OCI-LY3 (cell line): ENCODE measurements around the gene KAT14.

ENCODE experiments used
- H2AFZ ChIP-seq: fragments of 200-600, 300-600 bp; shearing (Covaris generic); 2 replicates; pipeline ENCODE4 v1.6.0; 2014; ENCODE audit warnings: antibody characterized with exemption, low read depth, low read length
- H3K27ac ChIP-seq: fragments of 200-600, 300-600 bp; sonication (generic); 2 replicates; pipeline ENCODE4 v1.5.1; 2014; ENCODE audit warnings: mild to moderate bottlenecking, low read length, moderate library complexity, mixed read lengths
- H3K27me3 ChIP-seq: fragments of 200-600, 300-600 bp; sonication (generic); 2 replicates; pipeline ENCODE4 v1.6.1; 2014; ENCODE audit warnings: low read depth, low read length, mixed read lengths
- H3K36me3 ChIP-seq: fragments of 200-600, 300-600 bp; sonication (generic); replicated peaks from 2 replicates; pipeline ENCODE3; 2014; ENCODE audit warnings: low read depth, low read length, mixed read lengths
- H3K4me1 ChIP-seq: fragments of 300-600, 200-600 bp; sonication (generic); 2 replicates; pipeline ENCODE4 v1.6.1; 2014; ENCODE audit warnings: low read length, mixed read lengths
- H3K4me2 ChIP-seq: fragments of 200-600, 300-600 bp; sonication (generic); 2 replicates; pipeline ENCODE4 v1.6.1; 2014; ENCODE audit warnings: low read length, mixed read lengths
- H3K4me3 ChIP-seq: fragments of 300-600, 200-600 bp; sonication (generic); 2 replicates; pipeline ENCODE4 v1.5.1; 2014; ENCODE audit warnings: antibody characterized with exemption, mild to moderate bottlenecking, low read length, moderate library complexity
- H3K79me2 ChIP-seq: fragments of 300-600, 200-600 bp; shearing (Covaris generic); 2 replicates; pipeline ENCODE4 v1.6.1; 2014; ENCODE audit warnings: mild to moderate bottlenecking, low read length, mixed read lengths
- H3K9ac ChIP-seq: fragments of 300-600, 200-600 bp; shearing (Covaris generic); 2 replicates; pipeline ENCODE4 v1.6.0; 2014; ENCODE audit warnings: mild to moderate bottlenecking, low read length, moderate library complexity
- H3K9me3 ChIP-seq: fragments of 200-600, 300-600 bp; shearing (Covaris generic); 2 replicates; pipeline ENCODE4 v1.6.1; 2014; ENCODE audit warnings: low read length, mixed read lengths; ENCODE audit not compliant: insufficient read depth
- H4K20me1 ChIP-seq: fragments of 200-600, 300-600 bp; sonication (generic); 2 replicates; pipeline ENCODE4 v1.6.1; 2016; ENCODE audit warnings: low read length, mixed read lengths; ENCODE audit not compliant: insufficient read depth
- EZH2phosphoT487 ChIP-seq: fragments of 200-600 bp; shearing (Covaris generic); IDR thresholded peaks from 2 replicates; pipeline ENCODE4 v1.6.1; 2018; ENCODE audit warnings: antibody characterized with exemption, mixed run types, low read depth
- TF ChIP-seq, protein P1 (sequence below): fragments of 200-600, 300-600 bp; sonication (generic); IDR thresholded peaks from 2 replicates; pipeline ENCODE4 v1.5.1; 2014; ENCODE audit warnings: antibody characterized with exemption, low read length, low read depth

KAT14 gene

DNA sequence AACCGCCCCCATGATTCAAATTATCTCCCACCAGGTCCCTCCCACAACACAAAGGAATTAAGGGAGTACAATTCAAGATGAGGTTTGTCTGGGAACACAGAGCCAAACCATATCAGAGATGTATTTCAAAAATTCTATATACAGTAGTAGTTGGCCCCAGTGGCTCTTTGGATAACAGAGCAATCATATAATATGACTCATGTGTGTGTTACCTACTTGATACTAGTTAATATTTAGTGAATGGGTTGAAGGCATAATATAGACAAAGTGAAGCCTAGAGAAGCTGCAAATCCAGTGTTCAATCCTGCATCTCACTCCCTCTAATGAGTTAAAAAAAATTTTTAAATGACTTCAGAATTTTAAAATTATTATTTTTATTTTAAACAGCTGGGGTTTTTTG, 43.2 kb downstream of the KAT14 start:
- Histone ChIP-seq H3K36me3 (peaks cover 54% of the 10 kb centered on the region), H2AFZ (no peak overlapping the region), H3K4me3 (no peak overlapping the region), H3K9ac (no peak overlapping the region), H3K79me2 (peaks cover 18% of the 10 kb centered on the region), H3K27ac (no peak overlapping the region), H3K9me3 (no peaks in the 10 kb centered on the region), H3K4me2 (no peak overlapping the region), H3K4me1 (no peaks in the 10 kb centered on the region), H4K20me1 (peaks cover 3% of the 10 kb centered on the region), H3K27me3 (no peaks in the 10 kb centered on the region)
- TF ChIP-seq, protein P1, sequence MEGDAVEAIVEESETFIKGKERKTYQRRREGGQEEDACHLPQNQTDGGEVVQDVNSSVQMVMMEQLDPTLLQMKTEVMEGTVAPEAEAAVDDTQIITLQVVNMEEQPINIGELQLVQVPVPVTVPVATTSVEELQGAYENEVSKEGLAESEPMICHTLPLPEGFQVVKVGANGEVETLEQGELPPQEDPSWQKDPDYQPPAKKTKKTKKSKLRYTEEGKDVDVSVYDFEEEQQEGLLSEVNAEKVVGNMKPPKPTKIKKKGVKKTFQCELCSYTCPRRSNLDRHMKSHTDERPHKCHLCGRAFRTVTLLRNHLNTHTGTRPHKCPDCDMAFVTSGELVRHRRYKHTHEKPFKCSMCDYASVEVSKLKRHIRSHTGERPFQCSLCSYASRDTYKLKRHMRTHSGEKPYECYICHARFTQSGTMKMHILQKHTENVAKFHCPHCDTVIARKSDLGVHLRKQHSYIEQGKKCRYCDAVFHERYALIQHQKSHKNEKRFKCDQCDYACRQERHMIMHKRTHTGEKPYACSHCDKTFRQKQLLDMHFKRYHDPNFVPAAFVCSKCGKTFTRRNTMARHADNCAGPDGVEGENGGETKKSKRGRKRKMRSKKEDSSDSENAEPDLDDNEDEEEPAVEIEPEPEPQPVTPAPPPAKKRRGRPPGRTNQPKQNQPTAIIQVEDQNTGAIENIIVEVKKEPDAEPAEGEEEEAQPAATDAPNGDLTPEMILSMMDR: no peak
- no peak for TF ChIP-seq EZH2phosphoT487

DNA sequence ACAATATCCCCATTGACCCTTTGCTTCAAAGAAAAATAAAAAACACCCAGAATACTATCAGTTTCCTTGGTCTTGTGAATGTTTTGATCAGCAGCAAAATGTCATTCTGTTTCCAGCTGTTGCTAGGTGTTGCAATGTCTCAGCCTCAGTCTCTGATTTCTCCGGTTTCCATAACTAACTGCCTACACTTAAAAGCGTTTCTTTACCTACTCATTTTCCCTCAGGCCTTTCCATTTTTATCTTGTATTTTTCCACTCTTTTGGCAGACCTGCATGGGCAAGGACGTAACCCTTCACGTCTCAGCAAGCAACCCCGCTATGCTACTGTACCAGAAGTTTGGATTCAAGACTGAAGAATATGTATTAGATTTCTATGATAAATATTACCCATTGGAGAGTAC, 49.4 kb downstream of the KAT14 start:
- H3K79me2 ChIP-seq: no peaks in the 10 kb centered on the region
- H3K36me3 ChIP-seq: peaks cover 54% of the 10 kb centered on the region
- H4K20me1 ChIP-seq: no peaks in the 10 kb centered on the region; the same call in 1 of the 2 replicates
- H3K4me2 ChIP-seq: no peak overlapping the region
- H3K27ac ChIP-seq: no peak overlapping the region
- no peaks in the 10 kb centered on the region for H3K4me1 ChIP-seq
- H3K9ac ChIP-seq: no peak overlapping the region
- TF ChIP-seq EZH2phosphoT487: no peak
- TF ChIP-seq, protein P1: no peak
- H2AFZ ChIP-seq: no peak overlapping the region
- H3K4me3 ChIP-seq: no peak overlapping the region
- H3K9me3 ChIP-seq: no peaks in the 10 kb centered on the region
- no peaks in the 10 kb centered on the region for H3K27me3 ChIP-seq

DNA sequence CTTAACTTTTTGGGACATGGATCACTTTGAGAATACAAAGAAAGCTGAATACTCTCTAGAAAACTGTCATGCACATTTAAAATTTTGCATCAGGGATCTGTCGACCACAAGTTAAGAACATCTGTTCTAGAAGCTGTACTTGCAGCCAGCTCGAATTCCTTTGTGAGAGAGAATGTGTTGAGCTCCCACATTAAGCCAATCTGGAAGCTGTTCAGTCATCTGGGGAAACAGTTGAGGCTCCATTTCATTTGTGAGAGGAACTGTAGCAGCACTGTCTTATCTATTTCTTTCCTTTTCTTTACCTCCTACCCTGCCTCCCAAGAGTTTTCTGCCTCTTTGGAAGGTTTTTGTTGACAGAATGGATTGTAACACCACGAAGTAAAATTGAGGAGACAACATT, 50.8 kb downstream of the KAT14 start:
- no peak overlapping the region for H3K4me3 ChIP-seq
- H4K20me1 ChIP-seq: no peaks in the 10 kb centered on the region
- H2AFZ ChIP-seq: no peak overlapping the region
- no peaks in the 10 kb centered on the region for H3K27me3 ChIP-seq
- no peak for TF ChIP-seq EZH2phosphoT487
- TF ChIP-seq, protein P1: no peak
- H3K4me1 ChIP-seq: no peaks in the 10 kb centered on the region
- peaks cover 50% of the 10 kb centered on the region for H3K36me3 ChIP-seq
- H3K9me3 ChIP-seq: no peaks in the 10 kb centered on the region
- H3K9ac ChIP-seq: no peak overlapping the region
- no peak overlapping the region for H3K27ac ChIP-seq
- H3K79me2 ChIP-seq: no peaks in the 10 kb centered on the region
- H3K4me2 ChIP-seq: no peak overlapping the region

DNA sequence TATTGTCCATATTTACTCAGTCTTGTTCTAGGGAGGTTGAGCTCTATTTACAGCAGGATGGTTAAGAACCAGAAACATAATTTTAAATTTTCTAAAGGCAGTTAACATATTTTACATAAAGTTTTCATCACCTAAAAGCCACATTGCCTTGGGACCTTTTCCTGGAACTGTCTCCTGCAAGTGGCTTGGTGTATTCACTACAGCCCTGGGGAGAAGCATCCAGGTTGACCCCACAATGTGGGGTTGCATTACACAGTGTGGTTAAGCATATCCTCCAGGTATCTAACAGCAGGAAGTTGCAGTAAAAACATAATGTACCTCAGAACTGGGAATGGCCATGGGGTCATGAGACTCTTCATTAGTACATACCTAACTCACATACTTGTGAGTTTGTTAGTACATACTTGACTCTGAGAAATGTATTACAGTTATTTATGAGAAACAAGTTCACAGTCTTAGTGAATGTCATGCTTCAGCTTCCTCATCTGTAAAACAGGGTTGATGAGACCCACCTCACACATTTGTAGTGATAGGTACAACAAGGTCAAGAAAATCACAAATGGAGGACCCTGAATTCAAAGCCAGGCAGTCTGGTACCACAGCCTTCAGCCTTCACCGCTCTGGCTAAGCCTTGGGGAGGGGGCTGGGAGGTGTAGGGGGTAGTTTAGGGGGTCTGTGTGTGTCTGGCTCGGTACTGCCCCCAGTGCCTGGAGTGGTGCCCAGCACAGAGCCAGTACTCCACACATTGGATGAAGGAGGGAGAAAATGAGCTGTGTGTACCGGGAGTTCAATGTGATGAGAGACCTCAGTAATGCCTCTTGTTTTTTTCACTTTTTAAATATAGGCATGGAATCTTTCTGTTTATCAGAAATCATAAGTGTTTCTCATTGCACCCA, 52.9 kb downstream of the KAT14 start:
- Histone ChIP-seq H3K36me3 (peaks cover 36% of the 10 kb centered on the region), H3K79me2 (no peaks in the 10 kb centered on the region), H4K20me1 (no peaks in the 10 kb centered on the region), H3K9ac (no peak overlapping the region), H3K9me3 (no peaks in the 10 kb centered on the region), H2AFZ (no peak overlapping the region), H3K4me2 (no peak overlapping the region), H3K4me3 (no peak overlapping the region), H3K27ac (no peak overlapping the region), H3K4me1 (no peaks in the 10 kb centered on the region), H3K27me3 (no peaks in the 10 kb centered on the region)
- TF ChIP-seq, protein P1: no peak
- TF ChIP-seq EZH2phosphoT487: no peak
